C4-2B (cell line): ENCODE measurements around the gene KLHL17.
"Not testable (repeated sequence)": the region's sequence is repeated elsewhere in the genome, so short reads cannot be mapped to it uniquely, and the experiment has no call there.

Source experiments
- CTCF ChIP-seq: fragments of 450-650 bp; conservative IDR thresholded peaks from 2 replicates; pipeline ENCODE4 v1.5.1; 2017; ENCODE audit warnings: mild to moderate bottlenecking
- ZFX ChIP-seq: fragments of 450-650 bp; IDR thresholded peaks from 2 replicates; pipeline ENCODE4 v1.6.1; 2017

- not testable (repeated sequence) for TF ChIP-seq CTCF, ZFX
Observed at GRCh38 chr1:991275-991674, 30.9 kb downstream of the KLHL17 start.
